ENCODE data around the gene PSMA8. TPM values are rescaled to one million over a fixed set of nuclear protein-coding genes. Genes with fewer than 3 reads are reported as not detected.
"Not testable (repeated sequence)": the region's sequence is repeated elsewhere in the genome, so short reads cannot be mapped to it uniquely, and the experiment has no call there.

Gene PSMA8
- polyA plus RNA-seq, 1 of the 3 experiments (the other 2 are of a cell fraction): not detected

- TF ChIP-seq RXRA (IDR thresholded peaks at IDR 0.05; ENCODE audit: borderline replicate concordance, low read depth): no peak
- TF ChIP-seq CHD2 (IDR thresholded peaks at IDR 0.05; ENCODE audit: low read length, partially characterized antibody): peak; percentile 64
- no peak for TF ChIP-seq CTCF (IDR thresholded peaks at IDR 0.05)
- no peak for TF ChIP-seq FOSL2 (IDR thresholded peaks at IDR 0.05; ENCODE audit: borderline replicate concordance, low read depth)
Measured at GRCh38 chr18:26164571-26164970, 30.9 kb downstream of the PSMA8 start (continued).

GRCh38 chr18:26167592-26167991 lies 33.9 kb downstream of the PSMA8 start:
- H3K4me2 ChIP-seq; H4K20me1 ChIP-seq (ENCODE audit: insufficient read depth); H3K27me3 ChIP-seq (ENCODE audit: insufficient read depth); POLR2A ChIA-PET; H3K36me3 ChIP-seq (replicated peaks in 1 of 2; ENCODE audit: control insufficient read depth in 1 of 2, insufficient read depth in 2 of 2, low read length in 1 of 2); H3K27ac ChIP-seq (ENCODE audit: low read depth in 2 of 2, low read length in 1 of 2); H2AFZ ChIP-seq (ENCODE audit: low read depth); H3K79me2 ChIP-seq (ENCODE audit: insufficient read depth); H3K9me2 ChIP-seq; H3F3A ChIP-seq (replicated peaks; ENCODE audit: insufficient read depth); H3K4me3 ChIP-seq (ENCODE audit: low read depth in 2 of 2, low read length in 1 of 2); H3K9ac ChIP-seq; H3K9me3 ChIP-seq; DNase-seq: not testable (repeated sequence)
- 79% methylated on average over 1 of the region's 1 CpG for WGBS (ENCODE audit: low lambda C conversion rate)
- H3K4me1 ChIP-seq (ENCODE audit: control insufficient read depth in 1 of 2, insufficient read depth in 2 of 2, low read depth in 1 of 2, low read length in 1 of 2): peaks cover 0 to 11% of the 10 kb centered on the region in 2 experiments; a peak in 2 of 4 replicates
- CTCF ChIA-PET: interaction anchor here (0.6 kb wide), 1 partner anchor 42 kb away, joined by 3 read pairs; no protein-coding TSS in a partner anchor

- no peaks in the 10 kb centered on the region for H3K9me2 ChIP-seq
- no peak for DNase-seq
- H2AFZ ChIP-seq (ENCODE audit: low read depth): no peak overlapping the region
- H3K79me2 ChIP-seq (ENCODE audit: insufficient read depth): no peaks in the 10 kb centered on the region
- no peak overlapping the region for H3K4me2 ChIP-seq
- H3K36me3 ChIP-seq (replicated peaks in 1 of 2; ENCODE audit: control insufficient read depth in 1 of 2, insufficient read depth in 2 of 2, low read length in 1 of 2): no peaks in the 10 kb centered on the region
- H3K4me1 ChIP-seq (ENCODE audit: control insufficient read depth in 1 of 2, insufficient read depth in 2 of 2, low read depth in 1 of 2, low read length in 1 of 2): no peaks in the 10 kb centered on the region
- H3K4me3 ChIP-seq (ENCODE audit: low read depth in 2 of 2, low read length in 1 of 2): no peak overlapping the region
- CTCF ChIA-PET: interaction anchor here (1.1 kb wide), 1 partner anchor 13 kb away, joined by 3 read pairs; no protein-coding TSS in a partner anchor
- no peaks in the 10 kb centered on the region for H3K27me3 ChIP-seq (ENCODE audit: insufficient read depth)
- 26% methylated on average over 2 of the region's 2 CpGs for WGBS (ENCODE audit: low lambda C conversion rate)
- no peaks in the 10 kb centered on the region for H3K9me3 ChIP-seq
- POLR2A ChIA-PET: no interaction called here
- no peak overlapping the region for H3K27ac ChIP-seq (ENCODE audit: low read depth in 2 of 2, low read length in 1 of 2)
- no peaks in the 10 kb centered on the region for H4K20me1 ChIP-seq (ENCODE audit: insufficient read depth)
- H3K9ac ChIP-seq: no peak overlapping the region
- no peaks in the 10 kb centered on the region for H3F3A ChIP-seq (replicated peaks; ENCODE audit: insufficient read depth)
- TF ChIP-seq CTCF (IDR thresholded peaks at IDR 0.05) (no peak), FOSL2 (IDR thresholded peaks at IDR 0.05; ENCODE audit: borderline replicate concordance, low read depth) (no peak), NFIC (IDR thresholded peaks at IDR 0.05; ENCODE audit: borderline replicate concordance) (no peak), GATA2 (CRISPR knock-in tag; IDR thresholded peaks at IDR 0.05) (no peak), RAD21 (IDR thresholded peaks at IDR 0.05; ENCODE audit: low read length) (no peak), SIN3A (IDR thresholded peaks at IDR 0.05; ENCODE audit: borderline replicate concordance, low read depth, low read length) (no peak), RXRA (IDR thresholded peaks at IDR 0.05; ENCODE audit: borderline replicate concordance, low read depth) (no peak), MXI1 (IDR thresholded peaks at IDR 0.05; ENCODE audit: low read depth, low read length) (no peak), FOXJ3 (CRISPR knock-in tag; IDR thresholded peaks at IDR 0.05) (no peak), SMC3 (IDR thresholded peaks at IDR 0.05; ENCODE audit: low read depth, low read length) (no peak), TAF1 (IDR thresholded peaks at IDR 0.05; ENCODE audit: borderline replicate concordance, low read depth, low read length) (no peak), FOXM1 (IDR thresholded peaks at IDR 0.05; ENCODE audit: low read depth) (no peak), YY1 (IDR thresholded peaks at IDR 0.05; ENCODE audit: low read depth) (no peak), REST (IDR thresholded peaks at IDR 0.05; ENCODE audit: low read depth, low read length) (no peak), TEAD4 (IDR thresholded peaks at IDR 0.05; ENCODE audit: borderline replicate concordance, insufficient read depth) (no peak)
- TF ChIP-seq, protein P1, sequence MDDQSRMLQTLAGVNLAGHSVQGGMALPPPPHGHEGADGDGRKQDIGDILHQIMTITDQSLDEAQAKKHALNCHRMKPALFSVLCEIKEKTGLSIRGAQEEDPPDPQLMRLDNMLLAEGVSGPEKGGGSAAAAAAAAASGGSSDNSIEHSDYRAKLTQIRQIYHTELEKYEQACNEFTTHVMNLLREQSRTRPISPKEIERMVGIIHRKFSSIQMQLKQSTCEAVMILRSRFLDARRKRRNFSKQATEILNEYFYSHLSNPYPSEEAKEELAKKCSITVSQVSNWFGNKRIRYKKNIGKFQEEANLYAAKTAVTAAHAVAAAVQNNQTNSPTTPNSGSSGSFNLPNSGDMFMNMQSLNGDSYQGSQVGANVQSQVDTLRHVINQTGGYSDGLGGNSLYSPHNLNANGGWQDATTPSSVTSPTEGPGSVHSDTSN (IDR thresholded peaks at IDR 0.05): no peak
Measured at GRCh38 chr18:26175481-26175880, 41.8 kb downstream of the PSMA8 start.

Data from SK-N-SH (cell line).